Umbilical cord (tissue), 2 donors: ENCODE measurements around the gene RPAP3. TPM values are rescaled to one million over a fixed set of nuclear protein-coding genes. Genes with fewer than 3 reads are reported as not detected.

ENCODE experiments used
- DNase-seq: peaks from one replicate; pipeline ENCODE4 v3.0.0-alpha.2; 2015; ENCODE audit warnings: low spot score
- total RNA-seq: library from RNA; depleted of rRNA; stranded (reverse); fragments of >200 nt; gene quantifications from one replicate; pipeline ENCODE4 v1.2.3, GENCODE V29; 2014; ENCODE audit warnings: low replicate concordance; ENCODE audit not compliant: insufficient read depth

The RPAP3 gene, protein sequence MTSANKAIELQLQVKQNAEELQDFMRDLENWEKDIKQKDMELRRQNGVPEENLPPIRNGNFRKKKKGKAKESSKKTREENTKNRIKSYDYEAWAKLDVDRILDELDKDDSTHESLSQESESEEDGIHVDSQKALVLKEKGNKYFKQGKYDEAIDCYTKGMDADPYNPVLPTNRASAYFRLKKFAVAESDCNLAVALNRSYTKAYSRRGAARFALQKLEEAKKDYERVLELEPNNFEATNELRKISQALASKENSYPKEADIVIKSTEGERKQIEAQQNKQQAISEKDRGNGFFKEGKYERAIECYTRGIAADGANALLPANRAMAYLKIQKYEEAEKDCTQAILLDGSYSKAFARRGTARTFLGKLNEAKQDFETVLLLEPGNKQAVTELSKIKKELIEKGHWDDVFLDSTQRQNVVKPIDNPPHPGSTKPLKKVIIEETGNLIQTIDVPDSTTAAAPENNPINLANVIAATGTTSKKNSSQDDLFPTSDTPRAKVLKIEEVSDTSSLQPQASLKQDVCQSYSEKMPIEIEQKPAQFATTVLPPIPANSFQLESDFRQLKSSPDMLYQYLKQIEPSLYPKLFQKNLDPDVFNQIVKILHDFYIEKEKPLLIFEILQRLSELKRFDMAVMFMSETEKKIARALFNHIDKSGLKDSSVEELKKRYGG
- 49.6 TPM for total RNA-seq

- DNase-seq = peak; percentile 98
These were observed at the start of gene RPAP3 for GRCh38 chr12:47705566-47706425. TSS of gene RPAP3 (minus strand) at chr12:47706030. CDS start at chr12:47702840, 3,190 bp downstream.

- DNase-seq = no peak
These were observed 49.1 kb upstream of the RPAP3 start for GRCh38 chr12:47754881-47755280.

- DNase-seq = no peak
These were observed 48.3 kb upstream of the RPAP3 start for GRCh38 chr12:47754126-47754525.

- peak; percentile 61 for DNase-seq
These were observed 47.5 kb upstream of the RPAP3 start for GRCh38 chr12:47753021-47754001.

GRCh38 chr12:47752552-47752951 lies 46.7 kb upstream of the RPAP3 start:
- no peak for DNase-seq

GRCh38 chr12:47752121-47752520 lies 46.3 kb upstream of the RPAP3 start:
- DNase-seq = no peak

DNA sequence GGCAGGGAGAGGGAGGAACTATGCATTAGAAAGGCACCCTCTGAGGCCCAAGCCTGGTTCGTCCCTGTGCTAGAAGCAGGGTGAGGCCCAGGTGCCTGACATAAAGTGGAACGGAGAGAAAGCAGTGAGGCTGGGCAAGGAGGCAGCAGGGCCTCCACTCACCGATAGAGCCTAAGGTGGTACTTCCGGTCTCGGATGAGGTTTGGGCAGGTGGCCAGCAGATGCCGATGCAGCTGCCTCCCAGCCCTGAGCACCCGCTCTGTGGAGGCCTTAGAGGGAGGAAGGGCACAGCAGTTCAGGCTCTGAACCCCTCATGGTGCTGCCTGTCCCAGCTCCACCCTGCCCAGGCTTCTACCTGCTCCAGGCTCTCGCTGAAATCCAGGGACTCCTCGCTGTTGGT lies 45.7 kb upstream of the RPAP3 start:
- no peak for DNase-seq

- DNase-seq = no peak
These were observed 45.2 kb upstream of the RPAP3 start for GRCh38 chr12:47750916-47751470.

DNA sequence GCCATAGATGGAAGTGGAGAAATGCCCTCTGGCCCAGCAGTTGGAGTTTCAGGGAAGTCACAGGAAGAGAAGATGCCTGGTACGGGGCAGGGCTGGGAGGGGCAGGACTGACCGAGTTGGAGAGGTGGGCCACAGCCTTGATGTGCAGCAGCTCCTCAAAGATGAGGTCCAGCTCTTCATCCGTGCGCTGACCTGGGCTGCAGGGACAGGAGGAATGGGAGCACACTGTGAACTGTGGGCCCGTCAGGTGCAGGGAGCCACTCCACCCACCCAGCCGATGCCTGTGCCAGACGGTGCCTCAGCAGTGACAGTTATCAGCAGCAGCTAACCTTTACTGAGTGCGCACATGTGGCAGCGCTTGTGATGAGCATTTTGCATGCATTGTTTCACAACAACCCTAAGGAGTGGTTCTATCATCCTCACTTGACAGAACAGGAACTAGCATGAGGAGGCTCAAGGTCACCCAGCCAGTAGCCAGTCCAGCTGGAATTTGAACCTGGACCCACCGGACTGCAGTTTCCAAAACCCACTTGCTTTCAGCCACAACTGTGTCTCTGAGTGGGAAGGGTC lies 44.5 kb upstream of the RPAP3 start:
- DNase-seq = no peak

DNA sequence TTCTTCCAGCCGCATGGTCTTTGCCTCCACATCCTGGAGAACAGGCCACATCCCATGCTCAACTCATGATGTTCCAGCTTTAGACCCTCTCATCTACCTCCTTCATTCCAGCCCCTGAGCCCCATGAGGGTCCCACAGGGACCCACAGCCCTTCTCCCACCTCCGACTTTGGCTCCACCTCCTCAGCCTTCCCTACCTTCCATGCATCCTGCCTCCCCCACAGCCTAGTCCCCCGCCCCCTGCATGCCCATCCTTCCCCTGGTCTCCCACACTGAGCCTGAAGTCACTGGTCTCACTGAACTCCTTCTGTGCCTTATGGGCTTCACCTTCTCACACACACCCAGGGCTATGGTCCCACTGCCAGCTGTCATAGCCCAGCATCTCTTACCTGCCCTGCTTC lies 43.1 kb upstream of the RPAP3 start:
- DNase-seq = no peak

- no peak for DNase-seq
These were observed 42.6 kb upstream of the RPAP3 start for GRCh38 chr12:47748507-47748828.

GRCh38 chr12:47747596-47748506 lies 42.0 kb upstream of the RPAP3 start:
- DNase-seq = no peak

GRCh38 chr12:47747126-47747525 lies 41.3 kb upstream of the RPAP3 start:
- no peak for DNase-seq

DNA sequence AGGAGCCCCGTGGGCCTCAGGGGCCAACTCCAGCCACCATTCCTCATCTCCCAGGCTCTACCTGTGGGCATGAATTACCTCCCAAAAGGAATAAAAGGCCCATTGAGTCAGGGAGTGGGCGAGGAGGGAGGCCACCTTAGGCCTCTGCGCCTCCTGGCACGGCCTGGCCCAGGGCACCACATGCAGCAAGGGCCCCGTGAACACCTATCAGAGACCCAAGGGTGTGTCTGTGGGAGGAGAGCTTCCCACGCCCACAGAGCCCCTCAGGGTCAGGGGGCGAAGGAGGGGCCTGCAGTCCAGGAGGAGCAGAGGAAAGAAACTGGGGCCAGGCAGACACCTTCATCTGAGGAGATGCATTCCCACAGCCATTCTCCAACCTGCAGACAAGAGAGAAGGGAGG lies 40.7 kb upstream of the RPAP3 start:
- DNase-seq = no peak

DNA sequence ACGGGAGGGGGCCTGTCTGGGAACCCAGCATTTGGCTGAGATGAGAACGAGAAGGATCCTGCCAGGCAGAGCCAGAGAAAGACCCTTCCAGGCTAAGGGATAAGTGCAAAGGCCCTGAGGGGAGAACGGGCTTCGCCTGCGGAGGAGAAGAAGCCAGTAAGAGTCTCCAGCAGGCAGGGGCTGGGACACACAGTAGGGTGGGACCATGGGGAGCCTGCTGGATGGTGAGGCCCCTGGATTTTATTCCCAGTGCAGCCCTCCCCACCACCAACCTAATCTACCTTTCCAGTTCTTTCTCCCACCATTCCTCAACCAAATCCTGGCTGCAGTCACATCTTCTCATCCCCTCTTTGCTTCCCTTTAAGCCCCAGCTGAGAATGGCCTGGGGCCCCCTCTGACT lies 40.2 kb upstream of the RPAP3 start:
- DNase-seq = no peak

DNA sequence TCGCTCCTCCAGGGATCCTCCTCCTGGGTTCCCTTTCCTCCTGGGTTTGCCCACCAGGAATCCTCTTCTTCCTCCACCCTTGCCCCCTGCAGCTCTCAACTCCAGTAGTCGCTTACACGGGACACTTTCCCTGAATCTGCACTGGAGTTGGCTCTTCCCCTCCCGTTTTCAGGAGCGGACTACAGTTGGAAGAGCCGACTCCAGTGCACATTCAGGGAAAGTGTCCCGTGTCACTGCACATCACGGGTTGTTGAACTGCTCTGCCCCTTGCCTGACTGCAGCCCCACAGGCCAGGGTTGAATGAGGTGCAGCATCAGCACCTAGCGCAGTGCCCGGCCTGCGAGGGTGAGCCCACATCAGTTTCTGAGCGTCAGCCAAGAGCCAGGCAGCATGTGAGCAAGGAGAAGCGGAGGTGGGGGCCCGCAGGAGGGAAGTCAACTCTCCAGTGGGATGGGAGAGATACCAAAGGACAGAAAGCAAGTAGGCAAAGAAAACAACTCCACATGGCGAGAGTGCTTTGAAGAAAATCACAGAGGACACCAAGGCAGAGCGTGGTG lies 39.7 kb upstream of the RPAP3 start:
- no peak for DNase-seq

DNA sequence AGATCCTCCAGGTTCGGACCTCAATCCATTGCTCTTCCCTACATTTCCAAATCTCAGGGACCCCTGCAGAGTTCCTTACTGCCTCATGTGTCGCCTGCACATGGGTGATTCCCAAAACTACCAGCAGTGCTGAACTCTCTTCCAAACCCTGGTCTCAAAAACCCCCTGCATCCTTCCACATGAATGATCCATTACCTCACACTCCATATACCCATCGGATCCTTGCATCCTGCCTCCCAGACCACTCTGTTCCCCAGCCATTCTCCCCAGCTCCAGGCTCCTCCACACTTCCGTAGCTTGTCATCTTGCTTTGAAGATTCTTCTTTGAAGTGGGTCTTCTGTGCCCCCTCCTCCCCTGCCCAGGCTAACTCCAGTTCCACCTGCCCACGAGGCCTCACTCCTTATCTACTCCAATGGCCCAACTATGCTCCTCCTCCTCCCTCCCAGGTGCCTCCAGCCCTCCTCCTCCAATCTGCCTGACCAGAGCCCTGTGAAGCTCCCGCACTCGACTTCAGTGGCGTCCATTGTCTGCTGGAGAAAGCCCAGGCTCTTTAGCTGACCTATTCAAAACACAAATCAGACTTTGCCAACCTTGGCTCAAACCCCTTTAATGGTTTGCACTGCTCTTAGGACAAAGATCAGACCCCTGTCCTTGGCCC lies 39.1 kb upstream of the RPAP3 start:
- DNase-seq = no peak

DNA sequence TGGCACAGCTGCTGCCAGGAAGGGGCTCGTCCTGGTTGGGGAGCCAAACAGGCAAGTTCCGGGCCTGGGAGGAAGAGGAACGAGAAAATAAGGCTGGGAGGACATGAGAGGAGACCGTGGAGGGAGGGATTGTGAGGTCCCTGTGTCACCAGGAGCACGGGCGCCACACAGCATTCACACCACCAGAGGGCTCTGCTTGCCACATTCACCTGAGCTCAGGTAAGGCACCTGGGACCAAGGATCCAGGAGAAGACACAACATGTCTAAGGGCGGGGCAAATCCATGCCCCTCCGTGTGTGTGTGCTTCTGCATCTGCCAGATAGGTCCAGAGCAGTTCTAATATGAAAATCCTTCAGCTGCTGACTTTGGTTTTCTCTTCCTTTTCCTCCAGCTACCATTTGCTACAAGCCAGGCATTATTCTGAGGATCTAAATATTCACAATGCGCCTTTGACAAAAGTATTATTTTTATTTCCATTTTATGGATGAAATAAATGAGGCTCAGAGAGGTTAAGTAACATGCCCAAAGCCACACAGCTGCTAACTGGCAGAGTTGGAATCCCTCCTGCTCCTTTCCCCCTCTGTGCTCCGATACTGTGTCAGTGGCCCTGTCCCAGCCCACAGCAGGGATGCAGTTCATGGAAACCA lies 38.3 kb upstream of the RPAP3 start:
- DNase-seq = peak; percentile 51
